ENCODE measurements around the gene TRPT1.

Gene TRPT1

DNA sequence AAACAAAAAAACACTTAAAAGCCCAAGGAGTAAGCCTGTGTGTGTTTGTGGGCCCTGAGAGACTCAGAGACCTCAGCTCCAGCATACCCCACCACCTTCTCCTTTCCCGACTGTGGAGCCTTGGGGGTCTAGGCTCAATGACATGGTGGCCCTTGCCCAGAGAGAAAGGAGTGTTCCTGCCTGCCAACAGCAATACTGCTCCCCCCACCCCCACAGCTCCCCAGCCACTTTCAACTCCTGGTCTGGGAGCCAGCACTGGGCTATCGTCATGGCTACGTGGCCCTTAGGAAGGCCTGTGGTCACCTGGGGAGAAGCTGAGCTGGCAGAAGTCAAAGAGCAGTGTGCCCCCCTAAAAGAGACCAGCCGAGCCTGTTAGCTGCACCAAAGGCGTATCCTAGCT is 18.1 kb upstream of the TRPT1 start:
- no peak for DNase-seq

DNA sequence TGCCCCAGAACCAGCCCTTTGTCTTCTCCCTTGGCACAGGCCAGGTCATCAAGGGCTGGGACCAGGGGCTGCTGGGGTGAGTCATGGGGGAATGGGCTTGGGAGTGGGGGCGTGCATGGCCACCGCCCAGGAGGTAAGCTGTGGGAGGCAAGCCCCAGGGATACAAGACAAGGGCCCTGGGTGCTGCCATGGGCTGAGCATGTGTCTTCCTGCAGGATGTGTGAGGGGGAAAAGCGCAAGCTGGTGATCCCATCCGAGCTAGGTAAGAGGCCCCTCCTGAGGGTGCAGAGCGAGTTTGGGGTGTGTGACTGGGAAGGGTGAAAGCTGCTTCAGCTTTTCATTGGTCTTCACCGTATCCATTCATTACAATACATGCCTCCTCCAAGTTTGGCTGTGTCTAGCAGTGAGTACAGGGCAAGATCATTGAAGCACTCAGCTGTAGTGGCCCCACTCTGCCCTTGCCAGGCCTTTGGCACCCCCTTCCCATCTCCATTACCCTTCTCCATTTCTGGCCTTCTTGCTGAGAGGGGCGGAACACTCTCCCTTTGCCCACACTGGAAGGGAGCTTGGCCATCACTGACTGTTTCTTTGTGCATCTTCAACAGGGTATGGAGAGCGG is 17.4 kb upstream of the TRPT1 start:
- DNase-seq: no peak

DNA sequence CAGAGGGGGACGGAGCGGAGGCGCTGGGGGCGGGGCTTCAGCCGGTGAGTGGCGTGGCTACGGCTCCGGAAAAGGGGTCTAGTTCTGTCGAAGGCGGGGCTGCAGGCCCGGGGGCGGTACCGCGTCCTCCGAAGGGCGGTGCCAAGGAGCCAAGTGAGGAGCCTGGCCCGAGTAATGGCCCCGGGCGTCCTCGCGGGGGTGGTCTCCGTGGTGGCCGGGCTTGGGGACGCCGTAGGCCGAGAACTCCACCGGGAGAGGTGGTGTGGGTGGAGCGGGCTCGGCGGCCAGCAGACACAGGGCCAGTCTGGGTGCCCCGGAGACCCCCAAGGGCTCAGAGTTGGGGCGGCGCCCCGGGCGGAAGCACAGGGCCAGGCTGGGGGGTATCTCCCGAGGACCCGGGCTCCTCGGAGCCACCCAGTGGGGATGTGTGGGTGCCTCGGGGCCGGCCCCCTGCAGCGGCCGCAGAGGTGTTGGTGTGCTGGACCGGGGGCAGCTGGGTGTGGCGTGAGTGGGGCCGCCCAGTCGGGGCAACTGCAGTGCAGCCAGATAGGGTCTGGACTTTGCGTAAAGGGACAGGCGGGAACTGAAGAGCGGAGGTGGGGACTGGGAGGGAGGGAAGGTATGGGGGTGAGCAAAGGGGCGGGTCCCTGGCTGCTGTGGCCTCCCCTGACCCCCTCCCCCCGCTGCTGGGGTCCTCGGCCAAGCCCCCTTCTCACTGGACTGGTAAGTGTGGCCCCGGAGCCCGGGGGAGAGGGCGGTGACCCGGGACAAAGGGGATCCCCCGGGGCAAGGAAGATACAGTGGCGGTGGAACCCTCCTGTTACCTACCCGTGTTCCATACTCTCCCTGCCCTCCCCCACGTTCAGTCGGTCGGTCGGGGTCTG is 15.7 kb upstream of the TRPT1 start:
- no peak for DNase-seq

DNA sequence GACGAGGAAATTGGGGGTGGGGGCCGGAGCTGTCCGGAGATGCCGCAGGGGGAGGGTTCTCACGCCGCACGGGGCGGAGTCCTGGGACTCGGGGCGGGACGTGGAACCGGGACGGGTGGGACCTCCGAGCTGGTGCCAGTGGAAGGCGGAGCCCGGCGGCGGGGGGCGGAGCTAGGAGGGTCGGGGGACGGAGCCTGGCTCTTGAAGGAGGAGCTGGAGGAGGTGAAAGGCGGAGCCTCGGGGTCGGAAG is 15.2 kb upstream of the TRPT1 start:
- DNase-seq: peak; percentile 99 to 100

DNA sequence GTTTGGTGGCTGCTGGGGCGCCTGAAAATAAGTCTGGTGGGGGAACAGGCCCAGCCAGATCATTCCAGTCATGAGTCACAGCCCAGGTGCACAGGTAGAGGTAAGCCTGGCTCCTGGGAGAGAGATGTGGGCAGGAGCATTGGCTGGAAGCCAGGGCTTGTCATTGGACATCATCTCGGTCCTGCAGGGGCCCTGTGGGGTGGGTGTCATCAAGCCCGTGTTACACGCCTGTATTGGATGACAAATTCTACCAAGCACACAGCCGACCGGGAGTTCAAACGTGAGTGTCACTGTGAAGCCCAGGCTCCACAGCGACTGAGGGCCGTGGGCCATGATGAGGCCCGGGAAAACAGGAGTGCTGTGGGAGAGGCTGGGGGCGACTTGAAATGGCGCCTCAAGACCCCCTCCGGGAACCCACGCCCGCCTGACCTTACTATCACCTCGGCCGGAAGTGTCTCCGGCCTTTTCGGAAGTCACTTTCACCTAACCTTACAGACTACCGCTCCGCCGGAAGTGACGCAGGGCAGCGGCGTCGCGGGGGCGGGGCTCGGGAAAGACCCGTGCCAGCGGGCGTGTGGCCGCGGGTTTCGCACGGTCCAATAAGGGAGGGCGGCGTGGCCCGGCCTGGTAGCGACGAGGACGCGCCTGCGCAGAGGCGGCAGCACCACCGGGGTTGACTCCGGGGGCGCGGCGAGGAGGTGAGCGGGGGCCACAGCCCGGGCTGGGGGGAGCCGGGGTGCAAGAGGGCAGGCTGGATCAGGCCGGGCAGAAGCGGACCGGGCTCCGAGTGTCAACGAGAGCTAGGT is 14.7 kb upstream of the TRPT1 start, which contains the start of gene FKBP2:
Gene FKBP2 (plus strand): TSS at position 661 of the 806 bp plus-strand sequence. CDS start 1,293 bp downstream, outside the sequence.
- DNase-seq: peak; percentile 97 to 98

DNA sequence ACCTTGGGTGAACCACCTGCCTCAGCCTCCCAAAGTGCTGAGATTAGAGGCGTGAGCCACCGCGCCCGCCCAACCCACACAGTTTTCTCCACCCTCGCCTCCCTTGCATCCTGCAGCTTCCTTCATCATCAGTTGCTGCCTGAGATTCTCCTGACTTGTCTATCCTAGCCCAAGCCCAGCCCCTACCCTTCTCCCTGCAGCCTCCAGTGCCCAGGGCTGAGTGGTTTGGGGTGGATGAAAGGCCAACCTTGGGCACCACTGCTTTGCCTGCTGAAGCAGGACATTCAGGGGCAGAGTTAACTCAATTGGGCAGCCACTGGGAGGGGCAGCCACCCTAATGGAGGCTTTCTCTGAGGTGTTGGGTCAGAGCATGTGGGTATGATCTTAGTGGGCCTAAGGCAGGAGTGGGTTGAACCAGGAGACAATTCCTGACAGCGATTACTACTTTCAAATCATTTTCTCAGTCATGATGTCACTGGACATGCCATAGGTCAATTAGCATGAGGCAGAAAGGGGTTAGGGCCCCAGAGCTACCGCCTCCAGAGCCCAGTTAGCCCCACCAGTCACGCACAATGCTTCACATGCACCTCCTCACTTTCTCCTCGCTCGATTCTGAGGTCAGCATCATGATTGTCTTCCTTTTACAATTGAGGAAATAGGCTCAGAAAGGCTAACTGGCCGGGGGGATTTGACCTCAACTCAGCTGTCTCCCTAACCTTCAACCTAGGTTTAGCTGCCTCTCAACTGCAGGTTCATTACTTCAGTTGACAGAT is 13.9 kb upstream of the TRPT1 start:
- DNase-seq: peak; percentile 81 to 95

DNA sequence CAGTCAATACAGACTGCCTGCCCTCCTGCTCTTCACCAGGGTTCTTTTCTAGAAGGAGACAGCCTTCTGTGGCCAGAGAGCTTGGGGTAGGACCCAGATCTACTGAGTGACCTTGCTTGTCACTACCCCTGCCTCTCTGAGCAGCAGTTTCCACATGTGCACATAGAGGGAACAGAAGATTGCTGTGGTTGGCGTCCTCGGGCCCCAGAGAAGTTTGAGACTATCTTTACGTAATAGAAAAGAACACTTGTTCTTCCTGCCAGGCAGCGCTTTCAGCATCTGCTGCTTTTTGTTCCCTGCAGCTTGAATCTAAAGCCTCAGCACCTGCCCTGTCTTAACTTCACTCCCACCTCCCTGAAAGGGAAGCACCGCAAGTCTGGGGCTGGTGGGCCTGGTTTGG is 13.0 kb upstream of the TRPT1 start:
- peak in 1 of 2 donors; percentile 27 for DNase-seq

DNA sequence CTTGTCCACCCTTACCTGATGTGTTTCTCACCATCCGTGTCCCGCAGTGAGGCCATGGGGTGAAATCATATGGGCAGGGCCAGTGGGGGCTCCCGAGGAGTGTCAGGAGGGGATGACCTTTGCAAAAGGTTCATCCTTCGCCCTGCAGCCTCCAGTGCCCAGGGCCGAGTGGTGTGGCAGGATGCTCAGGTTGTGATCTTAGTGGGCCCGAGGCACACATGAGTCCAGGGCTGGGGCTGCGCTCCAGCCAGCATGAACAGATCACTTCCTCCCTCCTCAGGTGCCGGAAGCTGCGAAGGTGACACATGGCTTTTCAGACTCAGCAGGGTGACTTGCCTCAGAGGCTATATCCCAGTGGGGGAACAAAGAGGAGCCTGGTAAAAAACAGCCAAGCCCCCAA is 12.1 kb upstream of the TRPT1 start:
- DNase-seq: no peak

DNA sequence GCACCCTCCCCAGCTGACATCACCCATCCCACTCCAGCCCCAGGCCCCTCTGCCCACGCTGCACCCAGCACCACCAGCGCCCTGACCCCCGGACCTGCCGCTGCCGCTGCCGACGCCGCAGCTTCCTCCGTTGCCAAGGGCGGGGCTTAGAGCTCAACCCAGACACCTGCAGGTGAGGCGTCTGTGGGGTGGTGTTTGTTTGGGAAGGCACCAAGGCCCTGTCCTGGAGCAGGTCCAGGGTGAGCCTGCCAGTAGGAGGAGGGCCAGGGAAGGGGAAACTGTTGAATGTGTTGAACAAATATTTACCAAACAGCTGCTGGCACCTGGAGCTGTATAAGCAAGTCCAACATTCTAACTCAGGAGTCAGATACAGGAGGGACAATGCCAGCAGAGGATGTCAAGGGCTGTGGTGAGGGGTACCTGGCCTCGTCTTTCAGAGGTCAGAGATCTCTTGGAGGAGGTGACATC is 11.5 kb upstream of the TRPT1 start:
- no peak for DNase-seq

DNA sequence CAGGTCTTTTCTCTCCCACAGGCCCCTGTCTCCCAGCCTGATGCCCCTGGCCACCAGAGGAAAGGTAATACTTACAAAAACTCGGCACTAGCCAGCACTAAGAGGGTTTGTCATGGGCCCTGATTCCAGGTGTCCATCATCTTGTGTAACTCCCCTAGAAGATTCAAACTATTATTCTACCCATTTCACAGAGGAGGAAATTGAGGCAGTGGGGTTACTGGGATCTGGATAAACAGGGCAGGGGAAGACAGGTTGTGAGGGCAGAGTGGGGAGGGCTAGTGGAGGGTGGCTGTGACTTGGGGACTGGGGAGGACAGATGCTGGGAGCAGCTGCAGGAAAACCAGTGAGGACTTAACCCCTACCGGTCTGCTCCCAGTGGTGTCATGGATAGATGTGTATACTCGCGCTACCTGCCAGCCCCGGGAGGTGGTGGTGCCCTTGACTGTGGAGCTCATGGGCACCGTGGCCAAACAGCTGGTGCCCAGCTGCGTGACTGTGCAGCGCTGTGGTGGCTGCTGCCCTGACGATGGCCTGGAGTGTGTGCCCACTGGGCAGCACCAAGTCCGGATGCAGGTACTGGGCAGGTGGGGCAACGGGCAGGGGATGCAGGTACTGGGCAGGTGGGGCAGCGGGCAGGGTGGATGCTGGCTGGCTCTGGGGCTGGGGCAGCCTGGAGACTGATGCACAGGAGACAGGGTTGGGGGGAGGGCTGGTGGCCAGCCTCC is 9.6 kb upstream of the TRPT1 start:
- no peak for DNase-seq

DNA sequence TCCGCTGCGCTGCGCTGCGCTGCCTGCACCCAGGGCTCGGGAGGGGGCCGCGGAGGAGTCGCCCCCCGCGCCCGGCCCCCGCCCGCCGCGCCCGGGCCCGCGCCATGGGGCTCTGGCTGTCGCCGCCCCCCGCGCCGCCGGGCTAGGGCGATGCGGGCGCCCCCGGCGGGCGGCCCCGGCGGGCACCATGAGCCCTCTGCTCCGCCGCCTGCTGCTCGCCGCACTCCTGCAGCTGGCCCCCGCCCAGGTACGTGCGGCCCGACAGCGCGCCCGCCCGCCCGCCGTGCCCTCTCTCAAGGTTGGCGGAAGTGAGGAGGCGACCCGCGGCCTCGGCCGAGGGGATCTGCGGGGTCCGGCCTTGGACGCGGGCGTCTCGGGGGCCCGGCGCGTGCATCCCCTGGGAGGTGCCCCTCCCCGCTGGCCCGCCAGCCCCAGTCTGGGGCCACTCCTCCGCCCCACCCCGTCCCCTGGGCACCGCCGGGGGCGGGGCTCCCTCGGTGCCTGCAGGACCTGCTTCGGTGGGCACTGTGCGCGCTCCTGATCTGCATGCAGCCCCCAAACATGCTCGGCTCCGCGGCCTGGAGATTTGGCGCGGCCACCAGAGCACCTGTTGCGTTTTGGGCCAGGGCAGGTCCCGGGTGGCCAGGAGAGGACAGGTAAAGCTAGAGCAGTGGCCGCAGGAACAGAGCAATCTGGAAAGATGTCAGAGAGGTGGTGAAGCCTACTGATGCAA is 8.8 kb upstream of the TRPT1 start:
- no peak for DNase-seq

DNA sequence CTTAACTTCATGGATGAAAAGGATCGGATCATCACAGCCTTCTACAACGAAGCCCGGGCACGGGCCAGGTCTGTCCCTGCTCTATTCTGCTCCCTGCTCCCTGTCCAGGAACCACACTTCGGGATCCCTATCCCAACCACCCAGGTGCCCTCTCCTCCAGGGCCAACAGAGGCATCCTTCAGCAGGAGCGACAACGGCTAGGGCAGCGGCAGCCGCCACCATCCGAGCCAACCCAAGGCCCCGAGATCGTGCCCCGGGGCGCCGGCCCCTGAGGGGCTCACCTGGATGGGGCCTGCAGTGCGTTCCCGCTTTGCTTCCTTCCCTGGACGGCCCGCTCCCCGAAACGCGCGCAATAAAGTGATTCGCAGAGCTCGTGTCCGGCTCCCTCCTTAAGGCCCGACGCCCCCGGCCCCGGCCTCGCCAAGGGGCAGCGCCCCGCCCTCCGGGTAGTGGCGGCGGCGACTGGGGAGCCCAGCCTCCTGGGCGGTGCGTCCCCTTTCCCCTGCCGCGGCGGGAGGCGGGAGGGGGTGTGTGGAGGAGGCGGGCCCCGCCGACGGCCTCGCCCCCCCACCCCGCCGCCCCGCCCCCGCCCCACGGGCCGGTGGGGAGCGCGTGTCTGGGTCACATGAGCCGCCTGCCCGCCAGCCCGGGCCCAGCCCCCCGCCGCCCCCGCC is 8.1 kb upstream of the TRPT1 start, which contains the start of gene VEGFB:
Gene VEGFB (plus strand): TSS at position 672 of the 674 bp plus-strand sequence. CDS start 250 bp downstream, outside the sequence.
- DNase-seq: no peak

DNA sequence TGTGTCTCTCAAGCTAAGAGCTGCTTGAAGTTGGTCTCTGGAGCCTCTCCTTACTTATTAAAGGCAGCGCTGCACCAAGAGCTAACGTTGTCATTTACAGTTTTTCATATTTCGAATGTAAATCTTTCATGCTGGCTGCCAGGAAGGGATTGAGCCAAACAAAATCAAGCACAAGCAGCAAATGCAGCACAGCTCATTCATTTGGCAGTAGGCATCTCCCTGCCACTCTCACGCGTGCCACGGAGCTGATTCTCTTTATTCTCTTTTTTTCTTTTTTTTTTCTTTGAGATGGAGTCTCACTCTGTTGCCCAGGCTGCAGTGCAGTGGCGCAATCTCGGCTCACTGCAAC is 7.0 kb upstream of the TRPT1 start:
- no peak for DNase-seq

DNA sequence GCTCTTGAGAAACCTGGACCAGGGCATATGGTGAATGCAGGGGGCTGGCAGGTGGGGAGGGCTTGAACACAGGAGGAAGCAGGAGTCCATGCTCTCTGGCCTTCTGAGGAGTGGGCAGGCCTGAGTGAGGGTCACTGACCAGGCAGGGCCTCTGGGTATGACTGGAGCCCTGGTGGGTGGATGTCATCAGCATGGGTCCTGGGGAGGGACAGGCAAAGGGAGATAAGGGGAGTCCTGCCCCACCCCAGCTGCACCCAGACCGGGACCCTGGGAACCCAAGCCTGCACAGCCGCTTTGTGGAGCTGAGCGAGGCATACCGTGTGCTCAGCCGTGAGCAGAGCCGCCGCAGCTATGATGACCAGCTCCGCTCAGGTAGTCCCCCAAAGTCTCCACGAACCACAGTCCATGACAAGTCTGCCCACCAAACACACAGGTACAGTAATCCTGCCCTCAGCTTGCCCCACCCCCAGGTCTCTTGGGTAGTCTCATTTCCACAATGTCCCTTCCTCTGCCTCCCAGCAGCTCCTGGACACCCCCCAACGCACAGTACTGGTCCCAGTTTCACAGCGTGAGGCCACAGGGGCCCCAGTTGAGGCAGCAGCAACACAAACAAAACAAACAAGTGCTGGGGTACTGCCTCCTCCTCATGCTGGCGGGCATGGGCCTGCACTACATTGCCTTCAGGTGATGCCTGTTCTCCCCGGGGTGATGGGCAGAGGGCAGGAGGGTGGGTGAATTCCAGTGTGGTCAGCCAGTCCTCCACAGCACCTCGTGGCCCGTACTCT is 6.4 kb upstream of the TRPT1 start:
- DNase-seq: no peak

DNA sequence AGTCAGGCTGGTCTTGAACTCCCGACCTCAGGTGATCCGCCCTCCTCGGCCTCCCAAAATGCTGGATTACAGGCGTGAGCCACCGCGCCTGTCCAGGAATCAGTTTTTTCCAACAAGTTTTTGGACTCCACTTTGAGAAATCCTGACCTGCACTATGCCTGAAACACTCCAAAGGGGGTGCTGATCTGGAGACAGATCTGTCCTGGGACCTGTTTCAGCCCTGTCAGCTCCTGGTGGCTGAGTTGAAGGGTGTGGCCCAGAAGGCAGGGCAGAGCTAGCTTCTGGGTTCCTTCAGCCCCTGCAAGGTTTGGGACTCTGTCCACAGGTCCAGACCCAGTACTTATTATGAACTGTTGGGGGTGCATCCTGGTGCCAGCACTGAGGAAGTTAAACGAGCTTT is 5.6 kb upstream of the TRPT1 start:
- DNase-seq: no peak

DNA sequence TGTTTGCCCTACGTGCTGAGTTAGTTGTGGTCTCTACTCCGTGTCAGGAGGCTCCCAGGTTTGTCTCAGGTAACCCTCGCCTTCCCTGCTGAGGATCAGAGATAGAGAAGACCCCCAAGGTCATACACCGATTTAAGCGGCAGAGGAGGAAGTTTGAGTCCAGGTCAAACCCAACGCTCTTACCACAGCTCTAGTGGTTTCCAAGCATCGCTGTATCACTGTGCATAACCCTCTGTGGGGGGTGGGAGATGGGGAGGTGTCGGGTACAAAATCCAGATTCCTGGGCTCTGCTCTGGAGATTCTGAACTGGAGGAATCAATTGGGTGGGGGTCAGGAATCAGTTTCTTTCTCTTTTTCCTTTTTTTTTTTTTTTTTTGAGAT is 5.0 kb upstream of the TRPT1 start:
- DNase-seq: no peak

DNA sequence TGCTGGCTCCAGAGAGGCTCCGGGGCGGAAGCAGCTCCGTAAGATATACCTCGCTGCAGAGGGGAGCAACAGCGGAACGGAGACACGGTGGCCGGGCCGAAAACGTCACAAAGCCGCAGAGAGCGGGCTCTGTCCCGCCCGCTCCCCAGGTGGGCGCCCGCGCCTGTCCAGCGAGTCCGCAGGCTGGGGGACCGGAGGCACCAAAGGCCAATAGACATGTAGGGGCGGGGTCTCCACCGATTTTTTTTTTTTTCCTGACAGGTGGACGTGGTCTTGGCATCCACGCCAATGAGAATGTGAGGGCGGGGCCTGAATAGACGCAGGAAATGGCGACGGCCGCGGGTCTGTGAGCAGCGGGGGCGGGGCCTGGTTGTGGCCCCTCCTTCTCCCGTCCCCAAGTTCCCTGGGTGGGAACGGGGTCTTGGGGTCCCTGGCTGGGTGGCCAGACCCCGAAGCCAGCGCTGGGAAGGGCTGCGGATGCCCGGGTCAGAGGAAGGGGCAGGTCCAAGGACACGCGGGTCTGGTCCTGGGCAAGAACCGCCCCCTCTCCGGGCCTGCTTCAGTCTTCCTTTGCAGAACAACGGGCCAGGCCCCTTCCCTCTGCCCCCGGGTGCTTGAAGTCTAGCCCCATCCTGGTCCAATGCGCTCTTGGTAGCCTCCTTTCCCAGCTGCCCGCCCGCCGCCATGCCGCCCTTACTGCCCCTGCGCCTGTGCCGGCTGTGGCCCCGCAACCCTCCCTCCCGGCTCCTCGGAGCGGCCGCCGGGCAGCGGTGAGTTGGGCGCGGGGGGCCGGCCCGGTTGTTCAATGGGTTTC is 4.4 kb upstream of the TRPT1 start, which contains the start of gene DNAJC4:
Gene DNAJC4 (plus strand): TSS at position 378 of the 814 bp plus-strand sequence. CDS start 307 bp downstream, at position 685.
- peak; percentile 71 to 74 for DNase-seq

DNA sequence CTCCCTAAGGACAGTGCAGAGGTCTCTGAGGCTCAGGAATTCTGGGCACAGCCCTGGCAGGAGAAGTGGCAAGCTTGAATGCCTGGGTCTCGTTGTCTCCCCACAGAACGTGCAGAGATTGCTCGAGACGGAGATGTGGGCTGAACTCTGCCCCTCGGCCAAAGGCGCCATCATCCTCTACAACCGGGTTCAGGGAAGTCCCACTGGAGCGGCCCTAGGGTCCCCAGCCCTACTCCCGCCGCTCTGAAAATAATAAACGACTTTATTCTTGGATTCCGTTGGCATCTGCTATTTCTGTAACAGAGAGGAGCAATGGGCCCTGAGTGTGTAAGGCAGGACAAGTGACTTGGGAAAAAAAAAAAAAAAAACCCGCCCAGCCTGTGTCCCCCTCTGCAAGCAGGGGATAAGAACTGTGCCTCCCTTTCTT is 3.8 kb upstream of the TRPT1 start:
- no peak for DNase-seq

Data from inflammatory macrophage treated with lipopolysaccharide for 1 hour (primary cell).